HepG2 (cell line): ENCODE measurements around the gene BMP8A. TPM values are rescaled to one million over a fixed set of nuclear protein-coding genes. Genes with fewer than 3 reads are reported as not detected.

Source experiments
- ARID5B ChIP-seq: IDR thresholded peaks from 2 replicates; pipeline ENCODE4 v1.4.0; 2020; ENCODE audit warnings: mild to moderate bottlenecking, missing genetic modification reagents
- CCDC6 ChIP-seq: sonication (generic); formaldehyde crosslinking; IDR thresholded peaks from 2 replicates; pipeline ENCODE4 v1.8.1; 2022; ENCODE audit warnings: mild to moderate bottlenecking, missing genetic modification reagents, moderate library complexity
- CEBPZ ChIP-seq: IDR thresholded peaks from 2 replicates; pipeline ENCODE4 v1.6.1; 2012; ENCODE audit warnings: low read length, improper control_type of control experiment
- GATA4 ChIP-seq: sonication (generic); IDR thresholded peaks from 2 replicates; pipeline ENCODE4 v1.6.1; 2016; ENCODE audit warnings: antibody characterized with exemption, low read depth, borderline replicate concordance
- HNF4A ChIP-seq: sonication (generic); formaldehyde crosslinking; IDR thresholded peaks from 2 replicates; pipeline ENCODE4 v1.4.0; 2020; ENCODE audit warnings: missing genetic modification reagents
- HNF4G ChIP-seq, 2 experiments: sonication (generic) in 1 of 2; formaldehyde crosslinking in 1 of 2; IDR thresholded peaks; 2 replicates each; pipeline versions ENCODE4 v1.4.0 to v1.6.1; 2011 to 2020; ENCODE audit warnings: borderline replicate concordance in 2 of 2, low read depth in 2 of 2, mild to moderate bottlenecking in 2 of 2, low read length in 1 of 2, missing genetic modification reagents in 1 of 2, moderate library complexity in 1 of 2
- IRF9 ChIP-seq: sonication (generic); formaldehyde crosslinking; IDR thresholded peaks from 2 replicates; pipeline ENCODE4 v1.8.0; 2022; ENCODE audit warnings: missing genetic modification reagents, mild to moderate bottlenecking, borderline replicate concordance
- IRX3 ChIP-seq: sonication (generic); formaldehyde crosslinking; IDR thresholded peaks from 2 replicates; pipeline ENCODE4 v1.8.1; 2023; ENCODE audit warnings: mild to moderate bottlenecking, low read depth, missing genetic modification reagents, borderline replicate concordance
- KDM1A ChIP-seq: IDR thresholded peaks from 2 replicates; pipeline ENCODE4 v1.6.1; 2016; ENCODE audit warnings: missing compliant biosample characterization
- MNT ChIP-seq: fragments of 450-650 bp; IDR thresholded peaks from 2 replicates; pipeline ENCODE4 v1.6.1; 2016
- REPIN1 ChIP-seq: sonication (generic); formaldehyde crosslinking; IDR thresholded peaks from 2 replicates; pipeline ENCODE4 v1.8.0; 2022; ENCODE audit warnings: missing genetic modification reagents, low read depth, mild to moderate bottlenecking, borderline replicate concordance
- SIN3A ChIP-seq: IDR thresholded peaks from 2 replicates; pipeline ENCODE4 v1.6.1; 2011; ENCODE audit warnings: low read depth, mild to moderate bottlenecking, control low read depth, low read length, borderline replicate concordance
- ZNF138 ChIP-seq: sonication (generic); formaldehyde crosslinking; IDR thresholded peaks from 2 replicates; pipeline ENCODE4 v1.5.0; 2020; ENCODE audit warnings: mild to moderate bottlenecking, low read depth, missing genetic modification reagents
- ZNF331 ChIP-seq: sonication (generic); formaldehyde crosslinking; IDR thresholded peaks from 2 replicates; pipeline ENCODE4 v1.4.0; 2020; ENCODE audit warnings: missing genetic modification reagents
- ZNF350 ChIP-seq: sonication (generic); formaldehyde crosslinking; IDR thresholded peaks from 2 replicates; pipeline ENCODE4 v1.4.0; 2020; ENCODE audit warnings: mild to moderate bottlenecking, low read depth, missing genetic modification reagents, borderline replicate concordance
- ZNF552 ChIP-seq: sonication (generic); formaldehyde crosslinking; IDR thresholded peaks from 2 replicates; pipeline ENCODE4 v1.9.0; 2022; ENCODE audit warnings: missing genetic modification reagents, mild to moderate bottlenecking, borderline replicate concordance
- ZNF740 ChIP-seq: sonication (generic); formaldehyde crosslinking; IDR thresholded peaks from 2 replicates; pipeline ENCODE4 v1.4.0; 2020; ENCODE audit warnings: missing genetic modification reagents
- polyA plus RNA-seq, 8 experiments: library from polyadenylated mRNA; depleted of rRNA in 3 of 8; stranded (reverse) in 7 of 8; unstranded in 1 of 8; fragments of >200 nt; fragmentation: Illumina TruSeq in 4 of 8; extraction: Trizol in 4 of 8; gene quantifications; 2 replicates each; pipeline versions ENCODE4 v1.2.1 to v1.2.3, GENCODE V29; 2011 to 2016; ENCODE audit warnings: low read depth in 4 of 8, missing spikeins in 1 of 8, mixed read lengths in 1 of 8; ENCODE audit not compliant: insufficient read depth in 1 of 8
- total RNA-seq, 5 experiments: library from RNA; depleted of rRNA; stranded (reverse); fragments of >200 nt; fragmentation: Illumina TruSeq; extraction: Trizol; gene quantifications; 2 replicates each; pipeline ENCODE4 v1.2.3, GENCODE V29; 2016; ENCODE audit warnings: low read depth in 1 of 5

BMP8A gene
- total and polyA plus RNA-seq, 2 of the 13 experiments (the other 11 are each of a cell fraction or from before 2014, with no cell fraction given), result 0.05 TPM; not detected in 1

- TF ChIP-seq KDM1A (CRISPR knock-in tag) (0 out of 2 replicates have a peak, but pooled peaks have one; percentile 14), ARID5B (CRISPR knock-in tag) (peak; percentile 78), ZNF331 (CRISPR knock-in tag) (peak; percentile 49; the same call in 1 of the 2 replicates), ZNF350 (CRISPR knock-in tag) (peak; percentile 64; the same call in 1 of the 2 replicates), ZNF552 (CRISPR knock-in tag) (no peak), ZNF138 (CRISPR knock-in tag) (no peak), IRF9 (CRISPR knock-in tag) (no peak), ZNF740 (peak; percentile 82; the same call in 1 of the 2 replicates), MNT (peak; percentile 60; the same call in 1 of the 2 replicates), GATA4 (no peak), REPIN1 (peak; percentile 61; the same call in 1 of the 2 replicates), IRX3 (CRISPR knock-in tag) (no peak), SIN3A (peak; percentile 69; the same call in 1 of the 2 replicates), CEBPZ (no peak), HNF4A (CRISPR knock-in tag) (peak; percentile 94), HNF4G (IDR thresholded peaks at IDR 0.05; ENCODE audit: borderline replicate concordance, low read depth, low read length) (peak; percentile 88), HNF4G (CRISPR knock-in tag; IDR thresholded peaks at IDR 0.05; ENCODE audit: borderline replicate concordance, low read depth) (peak; percentile 88), CCDC6 (CRISPR knock-in tag) (no peak)
Observed at GRCh38 chr1:39566441-39567137, 75.2 kb downstream of the BMP8A start (continued).
